GM12875 (cell line): ENCODE results near the gene SCO2.

Source experiments
- H3K4me3 ChIP-seq: one replicate; pipeline ENCODE4 v1.5.1; 2011; ENCODE audit warnings: low read depth, low read length, control low read depth
- CTCF ChIP-seq: IDR thresholded peaks from 2 replicates; pipeline ENCODE4 v1.5.1; 2011; ENCODE audit warnings: low read depth, mild to moderate bottlenecking, control low read depth, inconsistent platforms, low read length, moderate library complexity, borderline replicate concordance; ENCODE audit not compliant: insufficient read depth

The SCO2 gene

GRCh38 chr22:50475652-50476002 lies 49.8 kb downstream of the SCO2 start:
- TF ChIP-seq CTCF: no peak
- H3K4me3 ChIP-seq: no peak overlapping the region

GRCh38 chr22:50474710-50475651 lies 50.4 kb downstream of the SCO2 start, which contains the start of gene SBF1:
SBF1 (minus strand) TSS chr22:50475035; CDS start chr22:50474840, 195 bp downstream.
- H3K4me3 ChIP-seq: peak within 1 kb of the TSS; percentile 74
- no peak for TF ChIP-seq CTCF

GRCh38 chr22:50473855-50474671 lies 51.3 kb downstream of the SCO2 start:
- peak overlapping the region; percentile 74 for H3K4me3 ChIP-seq
- no peak for TF ChIP-seq CTCF
